ENCODE measurements around the gene LPAR2. TPM values are rescaled to one million over a fixed set of nuclear protein-coding genes. Genes with fewer than 3 reads are reported as not detected.
A peak's percentile ranks its signal among the peaks of the same experiment; 100 is the strongest.

Gene LPAR2
- total and polyA plus RNA-seq, 2 experiments from 2014 or later: 39.4 to 63.1 TPM

DNA sequence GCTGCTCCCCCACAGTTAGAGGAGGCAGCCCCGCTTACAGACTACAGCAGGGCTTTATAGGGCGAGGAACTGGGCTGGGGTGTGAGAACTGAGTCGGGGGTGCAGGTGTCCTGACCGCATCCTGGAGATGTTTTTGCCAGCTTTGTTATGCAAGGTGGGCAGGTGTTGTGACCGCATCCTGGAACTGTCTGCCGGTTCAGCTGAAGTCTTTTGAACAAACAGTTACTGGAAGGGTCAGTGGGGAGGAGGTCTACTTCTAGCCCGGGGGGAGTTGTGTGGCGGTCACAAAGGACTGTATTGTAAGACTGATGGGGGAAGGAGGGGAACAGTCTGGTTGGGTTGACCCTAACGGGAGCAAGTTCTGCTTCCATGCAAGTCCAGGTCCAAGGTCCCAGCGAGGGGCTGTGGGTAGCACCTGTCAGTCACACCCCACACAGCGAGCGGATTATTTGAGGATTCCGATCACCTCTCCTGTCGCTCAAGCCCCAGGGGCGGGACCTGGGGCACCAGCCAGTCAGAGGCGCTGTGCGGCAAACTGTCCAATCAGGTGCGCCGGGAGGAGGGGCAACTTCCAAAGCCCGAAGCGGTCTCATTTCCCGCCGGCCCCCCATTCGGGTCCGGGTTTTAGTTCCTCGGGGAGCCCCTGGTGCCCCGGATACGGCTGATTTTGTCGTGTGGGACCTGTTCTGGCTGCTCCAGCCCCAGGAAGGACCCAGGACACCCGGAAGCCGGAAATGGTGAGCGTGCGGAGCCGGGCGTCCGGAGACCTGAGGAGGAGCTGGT is 40.4 kb upstream of the LPAR2 start, which contains the start of gene ZNF101:
Gene ZNF101 (plus strand): TSS at position 610 of the 783 bp plus-strand sequence. CDS start 125 bp downstream, at position 735.
- ATAC-seq (peak; percentile 77), DNase-seq (ENCODE audit: low spot score) (peak; percentile 99)
- Mint-ChIP-seq H3K4me3 (peak within 1 kb of the TSS; percentile 92), H3K36me3 (ENCODE audit: low read depth) (peaks cover 31% of the 10 kb centered on the region), H3K4me1 (peaks cover 16% of the 10 kb centered on the region; the same call in 2 of the 3 replicates), H3K27ac (peak within 1 kb of the TSS; percentile 94), H3K9me3 (no peaks in the 10 kb centered on the region), H3K27me3 (ENCODE audit: insufficient read depth, low read depth, poor library complexity) (peaks cover 18% of the 10 kb centered on the region)
- Histone ChIP-seq H3K27me3 (ENCODE audit: insufficient read depth) (no peaks in the 10 kb centered on the region), H3K9me2 (ENCODE audit: insufficient read depth) (0 out of 2 replicates have a peak, but pooled peaks cover 2% of the 10 kb centered on the region), H3K79me2 (replicated peaks; ENCODE audit: insufficient read depth) (peaks cover 43% of the 10 kb centered on the region), H4K20me1 (replicated peaks; ENCODE audit: insufficient read depth) (peaks cover 33% of the 10 kb centered on the region), H3K36me3 (ENCODE audit: insufficient read depth) (peaks cover 8% of the 10 kb centered on the region; the same call in 1 of the 2 replicates), H3K27ac (ENCODE audit: low read depth) (peak within 1 kb of the TSS; percentile 89), H3K4me1 (ENCODE audit: insufficient read depth) (peaks cover 19% of the 10 kb centered on the region), H3K4me3 (peak within 1 kb of the TSS; percentile 92), H2AFZ (no peak within 1 kb of the TSS), H3F3A (replicated peaks; ENCODE audit: low read depth) (peaks cover 21% of the 10 kb centered on the region), H3K4me2 (peak within 1 kb of the TSS; percentile 81)
- TF ChIP-seq, protein P1, sequence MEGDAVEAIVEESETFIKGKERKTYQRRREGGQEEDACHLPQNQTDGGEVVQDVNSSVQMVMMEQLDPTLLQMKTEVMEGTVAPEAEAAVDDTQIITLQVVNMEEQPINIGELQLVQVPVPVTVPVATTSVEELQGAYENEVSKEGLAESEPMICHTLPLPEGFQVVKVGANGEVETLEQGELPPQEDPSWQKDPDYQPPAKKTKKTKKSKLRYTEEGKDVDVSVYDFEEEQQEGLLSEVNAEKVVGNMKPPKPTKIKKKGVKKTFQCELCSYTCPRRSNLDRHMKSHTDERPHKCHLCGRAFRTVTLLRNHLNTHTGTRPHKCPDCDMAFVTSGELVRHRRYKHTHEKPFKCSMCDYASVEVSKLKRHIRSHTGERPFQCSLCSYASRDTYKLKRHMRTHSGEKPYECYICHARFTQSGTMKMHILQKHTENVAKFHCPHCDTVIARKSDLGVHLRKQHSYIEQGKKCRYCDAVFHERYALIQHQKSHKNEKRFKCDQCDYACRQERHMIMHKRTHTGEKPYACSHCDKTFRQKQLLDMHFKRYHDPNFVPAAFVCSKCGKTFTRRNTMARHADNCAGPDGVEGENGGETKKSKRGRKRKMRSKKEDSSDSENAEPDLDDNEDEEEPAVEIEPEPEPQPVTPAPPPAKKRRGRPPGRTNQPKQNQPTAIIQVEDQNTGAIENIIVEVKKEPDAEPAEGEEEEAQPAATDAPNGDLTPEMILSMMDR (conservative IDR thresholded peaks at IDR 0.05; ENCODE audit: low read depth in 2 of 2): no peak
- TF ChIP-seq ZNF114 (CRISPR knock-in tag; IDR thresholded peaks at IDR 0.05) (no peak), POLR2AphosphoS5 (IDR thresholded peaks at IDR 0.05; ENCODE audit: low read depth) (peak; percentile 92), ZNF331 (CRISPR knock-in tag; IDR thresholded peaks at IDR 0.05; ENCODE audit: low read depth) (no peak), STAT1 (IDR thresholded peaks at IDR 0.05; ENCODE audit: unreplicated experiment) (no peak), NANOG (IDR thresholded peaks at IDR 0.05; ENCODE audit: borderline replicate concordance) (no peak), EZH2 (IDR thresholded peaks at IDR 0.05; ENCODE audit: low read depth, unreplicated experiment) (no peak), JUNB (IDR thresholded peaks at IDR 0.05; ENCODE audit: unreplicated experiment) (no peak), ZNF462 (CRISPR knock-in tag; IDR thresholded peaks at IDR 0.05) (no peak), CREB1 (CRISPR knock-in tag; IDR thresholded peaks at IDR 0.05; ENCODE audit: low read depth) (peak; percentile 35; the same call in 1 of the 2 replicates), EZH2phosphoT487 (IDR thresholded peaks at IDR 0.05; ENCODE audit: unreplicated experiment) (no peak)
- TF ChIP-seq, protein P2, sequence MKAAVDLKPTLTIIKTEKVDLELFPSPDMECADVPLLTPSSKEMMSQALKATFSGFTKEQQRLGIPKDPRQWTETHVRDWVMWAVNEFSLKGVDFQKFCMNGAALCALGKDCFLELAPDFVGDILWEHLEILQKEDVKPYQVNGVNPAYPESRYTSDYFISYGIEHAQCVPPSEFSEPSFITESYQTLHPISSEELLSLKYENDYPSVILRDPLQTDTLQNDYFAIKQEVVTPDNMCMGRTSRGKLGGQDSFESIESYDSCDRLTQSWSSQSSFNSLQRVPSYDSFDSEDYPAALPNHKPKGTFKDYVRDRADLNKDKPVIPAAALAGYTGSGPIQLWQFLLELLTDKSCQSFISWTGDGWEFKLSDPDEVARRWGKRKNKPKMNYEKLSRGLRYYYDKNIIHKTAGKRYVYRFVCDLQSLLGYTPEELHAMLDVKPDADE (IDR thresholded peaks at IDR 0.05): no peak; the same call in 1 of the 2 replicates
- TF ChIP-seq, protein P3, sequence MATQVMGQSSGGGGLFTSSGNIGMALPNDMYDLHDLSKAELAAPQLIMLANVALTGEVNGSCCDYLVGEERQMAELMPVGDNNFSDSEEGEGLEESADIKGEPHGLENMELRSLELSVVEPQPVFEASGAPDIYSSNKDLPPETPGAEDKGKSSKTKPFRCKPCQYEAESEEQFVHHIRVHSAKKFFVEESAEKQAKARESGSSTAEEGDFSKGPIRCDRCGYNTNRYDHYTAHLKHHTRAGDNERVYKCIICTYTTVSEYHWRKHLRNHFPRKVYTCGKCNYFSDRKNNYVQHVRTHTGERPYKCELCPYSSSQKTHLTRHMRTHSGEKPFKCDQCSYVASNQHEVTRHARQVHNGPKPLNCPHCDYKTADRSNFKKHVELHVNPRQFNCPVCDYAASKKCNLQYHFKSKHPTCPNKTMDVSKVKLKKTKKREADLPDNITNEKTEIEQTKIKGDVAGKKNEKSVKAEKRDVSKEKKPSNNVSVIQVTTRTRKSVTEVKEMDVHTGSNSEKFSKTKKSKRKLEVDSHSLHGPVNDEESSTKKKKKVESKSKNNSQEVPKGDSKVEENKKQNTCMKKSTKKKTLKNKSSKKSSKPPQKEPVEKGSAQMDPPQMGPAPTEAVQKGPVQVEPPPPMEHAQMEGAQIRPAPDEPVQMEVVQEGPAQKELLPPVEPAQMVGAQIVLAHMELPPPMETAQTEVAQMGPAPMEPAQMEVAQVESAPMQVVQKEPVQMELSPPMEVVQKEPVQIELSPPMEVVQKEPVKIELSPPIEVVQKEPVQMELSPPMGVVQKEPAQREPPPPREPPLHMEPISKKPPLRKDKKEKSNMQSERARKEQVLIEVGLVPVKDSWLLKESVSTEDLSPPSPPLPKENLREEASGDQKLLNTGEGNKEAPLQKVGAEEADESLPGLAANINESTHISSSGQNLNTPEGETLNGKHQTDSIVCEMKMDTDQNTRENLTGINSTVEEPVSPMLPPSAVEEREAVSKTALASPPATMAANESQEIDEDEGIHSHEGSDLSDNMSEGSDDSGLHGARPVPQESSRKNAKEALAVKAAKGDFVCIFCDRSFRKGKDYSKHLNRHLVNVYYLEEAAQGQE (IDR thresholded peaks at IDR 0.05; ENCODE audit: unreplicated experiment): no peak

Measured in GM23338 (cell line).